GF-D8 (cell line): Measurements from ENCODE around the gene SEC22C.

ENCODE experiments used
- DNase-seq: peaks from one replicate; lab custom pipeline; 2025; lab: John Stamatoyannopoulos, UW

Gene SEC22C

GRCh38 chr3:42535981-42536784 is 45.6 kb downstream of the SEC22C start:
- no peak for DNase-seq

GRCh38 chr3:42533161-42533897 is 48.4 kb downstream of the SEC22C start:
- DNase-seq, result no peak

- no peak for DNase-seq
These were observed 49.5 kb downstream of the SEC22C start for GRCh38 chr3:42532229-42532628.

- DNase-seq, result no peak
These were observed 50.3 kb downstream of the SEC22C start for GRCh38 chr3:42531470-42531869.

- no peak for DNase-seq
These were observed 51.7 kb downstream of the SEC22C start for GRCh38 chr3:42530073-42530472.

- DNase-seq, result peak; percentile 25
These were observed 52.3 kb downstream of the SEC22C start for GRCh38 chr3:42529468-42529867.

- DNase-seq, result no peak
These were observed 54.3 kb downstream of the SEC22C start for GRCh38 chr3:42527368-42527917.

GRCh38 chr3:42526616-42527367 is 55.0 kb downstream of the SEC22C start:
- peak; percentile 2 for DNase-seq

GRCh38 chr3:42525736-42526345 is 55.9 kb downstream of the SEC22C start:
- DNase-seq, result no peak

- no peak for DNase-seq
These were observed 56.6 kb downstream of the SEC22C start for GRCh38 chr3:42525212-42525611.

GRCh38 chr3:42524751-42525150 is 57.0 kb downstream of the SEC22C start:
- DNase-seq, result no peak

- DNase-seq, result no peak
These were observed 60.9 kb downstream of the SEC22C start for GRCh38 chr3:42520906-42521305.

GRCh38 chr3:42520336-42520735 is 61.4 kb downstream of the SEC22C start:
- no peak for DNase-seq

GRCh38 chr3:42519568-42519962 is 62.2 kb downstream of the SEC22C start:
- DNase-seq, result no peak

GRCh38 chr3:42518800-42519567 is 62.8 kb downstream of the SEC22C start:
- no peak for DNase-seq

- no peak for DNase-seq
These were observed 64.7 kb downstream of the SEC22C start for GRCh38 chr3:42517117-42517516.

- no peak for DNase-seq
These were observed 65.3 kb downstream of the SEC22C start for GRCh38 chr3:42516443-42516842.

GRCh38 chr3:42515976-42516375 is 65.8 kb downstream of the SEC22C start:
- DNase-seq, result no peak

- no peak for DNase-seq
These were observed 66.3 kb downstream of the SEC22C start for GRCh38 chr3:42515391-42515916.

GRCh38 chr3:42514876-42515275 is 66.9 kb downstream of the SEC22C start:
- DNase-seq, result no peak

- DNase-seq, result no peak
These were observed 68.2 kb downstream of the SEC22C start for GRCh38 chr3:42513521-42513920.
